Measurements from ENCODE around the gene NOL7.

NOL7 gene

DNA sequence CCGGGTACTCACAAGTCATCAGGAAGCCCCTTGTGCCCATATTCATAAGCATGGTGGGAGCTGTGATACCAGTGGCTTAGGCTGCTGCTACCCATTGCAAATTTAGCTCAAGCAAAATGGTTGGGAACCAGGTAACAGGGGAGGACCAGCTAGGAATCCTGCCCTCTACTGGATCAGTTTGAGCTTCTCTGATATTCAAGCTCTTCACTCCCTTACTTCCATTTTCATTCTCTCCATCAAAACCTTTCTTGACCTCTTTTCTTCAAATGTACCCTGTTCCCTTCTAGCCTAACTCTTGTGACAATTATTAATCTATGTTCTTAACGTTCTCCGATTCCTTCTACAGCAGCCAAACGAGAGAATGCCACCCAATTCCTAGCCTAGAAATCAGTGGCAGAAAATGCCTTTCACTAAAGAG, 9.7 kb downstream of the NOL7 start:
- peak; percentile 47 for TF ChIP-seq CTCF (IDR thresholded peaks at IDR 0.05; ENCODE audit: extremely low read depth, insufficient read depth, missing control alignments)
- peak; percentile 46 for DNase-seq (ENCODE audit: low spot score)
- in situ Hi-C loops (cut with MboI; ENCODE audit: low pct_unique_long_range_greater_than_20kb, low sequenced_read_pairs, unreplicated experiment), result no loop called here

DNA sequence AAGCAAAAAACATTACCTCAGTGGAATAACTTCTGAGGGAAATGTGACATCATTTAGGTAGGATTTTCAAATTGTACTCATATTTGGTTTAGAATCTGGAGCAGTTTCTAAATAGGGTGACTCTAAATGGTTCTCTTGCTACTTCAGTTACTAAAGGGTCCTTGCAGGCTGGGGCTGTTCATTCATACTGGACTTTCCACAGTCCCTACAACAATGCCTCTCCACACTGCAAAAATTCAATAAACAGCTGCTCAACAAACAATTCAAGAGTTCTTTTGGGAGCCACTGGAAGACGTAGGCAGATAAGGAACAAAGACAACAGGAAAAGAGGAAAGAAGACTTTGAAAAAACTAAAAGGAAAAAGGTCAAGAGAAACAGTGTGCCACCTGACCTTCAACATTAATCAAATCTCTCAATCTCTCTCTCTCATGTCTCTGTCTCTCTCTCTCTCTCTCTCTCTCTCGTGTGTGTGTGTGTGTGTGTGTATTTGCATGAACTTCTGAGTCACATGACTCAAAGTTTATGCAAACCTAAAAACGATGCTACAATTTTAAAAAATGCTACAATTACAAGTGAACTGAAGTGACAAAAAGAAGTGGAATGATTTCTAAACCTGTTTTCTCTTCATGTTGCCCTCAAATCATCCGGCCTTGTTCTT, 14.5 kb downstream of the NOL7 start:
- TF ChIP-seq CTCF (IDR thresholded peaks at IDR 0.05; ENCODE audit: extremely low read depth, insufficient read depth, missing control alignments), result no peak
- no peak for DNase-seq (ENCODE audit: low spot score)
- in situ Hi-C loops (cut with MboI; ENCODE audit: low pct_unique_long_range_greater_than_20kb, low sequenced_read_pairs, unreplicated experiment), result no loop called here

DNA sequence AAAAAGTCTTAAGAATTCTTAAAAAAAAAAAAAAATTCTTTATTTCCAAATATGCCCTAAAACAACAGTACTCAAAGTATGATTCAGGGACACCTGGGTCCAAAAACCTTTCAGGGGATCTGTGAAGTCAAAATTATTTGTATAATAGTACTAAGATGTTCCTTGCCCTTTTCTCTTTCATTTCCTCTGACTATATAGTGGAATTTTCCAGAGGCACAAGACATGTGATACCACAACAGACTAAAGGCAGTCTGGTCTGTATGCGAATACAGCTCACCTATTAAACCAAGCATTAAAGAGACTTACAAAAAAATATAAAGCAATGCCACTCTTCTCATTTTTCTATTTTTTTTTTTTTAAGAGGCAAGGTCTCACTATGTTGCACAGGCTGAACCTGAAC, 15.4 kb downstream of the NOL7 start:
- in situ Hi-C loops (cut with MboI; ENCODE audit: low pct_unique_long_range_greater_than_20kb, low sequenced_read_pairs, unreplicated experiment), result no loop called here
- DNase-seq (ENCODE audit: low spot score), result no peak
- TF ChIP-seq CTCF (IDR thresholded peaks at IDR 0.05; ENCODE audit: extremely low read depth, insufficient read depth, missing control alignments), result no peak

DNA sequence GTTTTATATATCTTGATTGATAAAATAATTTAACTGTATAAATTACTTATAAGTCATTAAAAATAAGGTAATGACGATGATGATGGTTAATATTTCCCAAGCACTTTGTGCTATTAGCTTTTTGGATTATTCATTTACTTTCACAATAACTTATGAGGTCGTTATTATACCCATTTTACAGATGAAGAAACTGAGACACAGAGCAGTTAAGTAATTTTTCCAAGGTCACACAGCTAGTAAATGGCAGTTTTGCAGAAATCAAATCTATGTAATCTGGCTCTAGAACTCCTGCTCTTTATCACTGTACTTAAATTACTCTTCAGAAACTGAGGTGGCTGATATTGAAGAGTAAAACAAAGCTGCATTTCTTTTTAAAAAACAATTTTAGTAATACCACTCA, 18.2 kb downstream of the NOL7 start:
- no peak for TF ChIP-seq CTCF (IDR thresholded peaks at IDR 0.05; ENCODE audit: extremely low read depth, insufficient read depth, missing control alignments)
- in situ Hi-C loops (cut with MboI; ENCODE audit: low pct_unique_long_range_greater_than_20kb, low sequenced_read_pairs, unreplicated experiment), result no loop called here
- DNase-seq (ENCODE audit: low spot score), result no peak

GRCh38 chr6:13635948-13636658, 21.0 kb downstream of the NOL7 start:
- no peak for TF ChIP-seq CTCF (IDR thresholded peaks at IDR 0.05; ENCODE audit: extremely low read depth, insufficient read depth, missing control alignments)
- in situ Hi-C loops (cut with MboI; ENCODE audit: low pct_unique_long_range_greater_than_20kb, low sequenced_read_pairs, unreplicated experiment), result no loop called here
- DNase-seq (ENCODE audit: low spot score), result no peak

GRCh38 chr6:13638014-13638413, 22.9 kb downstream of the NOL7 start:
- no peak for TF ChIP-seq CTCF (IDR thresholded peaks at IDR 0.05; ENCODE audit: extremely low read depth, insufficient read depth, missing control alignments)

More at GRCh38 chr6:13638014-13638413, 22.9 kb downstream of the NOL7 start:
- in situ Hi-C loops (cut with MboI; ENCODE audit: low pct_unique_long_range_greater_than_20kb, low sequenced_read_pairs, unreplicated experiment), result no loop called here
- DNase-seq (ENCODE audit: low spot score), result no peak
